Left colon (tissue), 2 donors: ENCODE measurements around the gene MPND. TPM values are rescaled to one million over a fixed set of nuclear protein-coding genes. Genes with fewer than 3 reads are reported as not detected.

Experiments
- ATAC-seq: fragments of 200-7000 bp; cut with Tn5 transposase; one replicate; pipeline ENCODE4 v1.9.1; 2020; ENCODE audit warnings: mild to moderate bottlenecking, moderate library complexity
- DNase-seq, 2 donors: peaks; one replicate each; pipeline ENCODE4 v3.0.0-alpha.2; 2020
- intact Hi-C, 2 donors: fragments of 100-400 bp; cut with DNase I in 1 of 2; cut with micrococcal nuclease in 1 of 2; formaldehyde crosslinking; loops; one replicate each; pipeline versions ENCODE4 v1.11.2 to v1.14.0; 2022; cut with DNase I, micrococcal nuclease
- long read RNA-seq: library from polyadenylated mRNA; unstranded; transcript quantifications from one replicate; pipeline ENCODE4 v2.0.0, GENCODE V29; 2021
- total RNA-seq, 2 donors: library from RNA; stranded (reverse); fragmentation: NEBNext Ultra II Directional; extraction: Animal tissue kit (Norgen Biotek cat#: 25700); gene quantifications; one replicate each; pipeline ENCODE4 v1.2.1, GENCODE V29; 2021
- donor health status: DM: no; HTN: no; CAD: no.
- donor health status: DM: yes; HTN: yes; CAD: no.

Gene MPND, protein sequence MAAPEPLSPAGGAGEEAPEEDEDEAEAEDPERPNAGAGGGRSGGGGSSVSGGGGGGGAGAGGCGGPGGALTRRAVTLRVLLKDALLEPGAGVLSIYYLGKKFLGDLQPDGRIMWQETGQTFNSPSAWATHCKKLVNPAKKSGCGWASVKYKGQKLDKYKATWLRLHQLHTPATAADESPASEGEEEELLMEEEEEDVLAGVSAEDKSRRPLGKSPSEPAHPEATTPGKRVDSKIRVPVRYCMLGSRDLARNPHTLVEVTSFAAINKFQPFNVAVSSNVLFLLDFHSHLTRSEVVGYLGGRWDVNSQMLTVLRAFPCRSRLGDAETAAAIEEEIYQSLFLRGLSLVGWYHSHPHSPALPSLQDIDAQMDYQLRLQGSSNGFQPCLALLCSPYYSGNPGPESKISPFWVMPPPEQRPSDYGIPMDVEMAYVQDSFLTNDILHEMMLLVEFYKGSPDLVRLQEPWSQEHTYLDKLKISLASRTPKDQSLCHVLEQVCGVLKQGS
- total RNA-seq, result 10 to 100 TPM; 77.3 to 84.6 TPM
- long read RNA-seq, transcript MPND-207 (13 exons, 1,611 nt), result major isoform, 13 of 60 reads
- long read RNA-seq, partial matches to known transcripts, result 38 of 60 reads
- long read RNA-seq, other reads (novel, unspliced or antisense), result 7 of 60 reads

- DNase-seq (peak; percentile 91 to 96), ATAC-seq (peak; percentile 58)
- intact Hi-C loops, result no loop called here
These were observed at the start of gene MPND for GRCh38 chr19:4343370-4344307. Gene MPND, plus strand, starts transcription at chr19:4343562. Its CDS starts 32 bp downstream, at chr19:4343594.

DNA sequence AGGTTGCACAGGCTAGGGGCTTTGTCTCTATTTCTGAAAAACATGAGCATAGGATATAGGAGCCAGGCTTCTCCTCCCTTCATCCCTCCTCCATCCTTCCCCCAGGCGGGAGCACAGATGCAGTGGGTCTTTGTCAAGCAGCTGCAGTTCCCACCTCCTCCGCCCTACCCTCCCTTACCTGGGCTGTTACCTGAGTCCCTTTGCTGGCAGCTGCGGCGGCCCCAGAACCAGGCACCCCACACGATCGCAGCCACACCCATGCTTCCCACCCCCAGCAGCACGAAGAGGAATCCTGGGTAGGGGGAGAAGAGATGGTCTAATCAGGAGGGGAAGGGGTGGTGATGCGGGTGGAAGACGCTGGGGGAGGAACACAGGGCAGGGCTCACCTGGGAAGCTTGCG, 49.0 kb upstream of the MPND start:
- intact Hi-C loops, result no loop called here
- DNase-seq (no peak), ATAC-seq (no peak)

- peak in 1 of 2 donors; percentile 28 for DNase-seq
- ATAC-seq, result peak; percentile 65
- intact Hi-C loops, result no loop called here
These were observed 47.2 kb upstream of the MPND start for GRCh38 chr19:4295972-4296771.

- intact Hi-C loops, result no loop called here
- ATAC-seq (no peak), DNase-seq (no peak)
These were observed 45.2 kb upstream of the MPND start for GRCh38 chr19:4297901-4298809.

- intact Hi-C loops, result no loop called here
- DNase-seq (no peak), ATAC-seq (no peak)
These were observed 44.4 kb upstream of the MPND start for GRCh38 chr19:4298810-4299550.

- DNase-seq (no peak), ATAC-seq (no peak)
- intact Hi-C loops, result no loop called here
These were observed 42.8 kb upstream of the MPND start for GRCh38 chr19:4300589-4300988.

GRCh38 chr19:4301590-4302242, 41.6 kb upstream of the MPND start:
- intact Hi-C loops, result no loop called here
- DNase-seq (no peak), ATAC-seq (peak; percentile 80)

DNA sequence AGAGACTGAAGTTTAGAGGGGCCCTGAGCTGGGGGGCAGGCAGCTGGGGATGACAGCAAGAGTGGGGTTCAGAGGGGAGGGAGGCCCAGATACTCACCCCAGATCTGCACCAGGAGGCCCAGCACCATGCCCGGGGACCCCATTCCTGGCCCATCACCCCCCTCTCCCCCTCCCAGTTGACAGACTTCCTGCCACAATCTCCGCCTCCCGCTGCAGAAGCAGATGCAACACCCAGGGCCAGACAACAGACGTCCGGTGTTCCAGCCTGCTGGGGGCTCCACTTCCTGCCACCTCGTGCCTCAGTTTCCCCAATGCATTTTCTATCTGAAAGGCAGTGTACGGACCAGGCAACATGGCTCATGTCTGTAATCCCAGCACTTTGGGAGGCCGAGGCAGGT, 41.1 kb upstream of the MPND start, which contains the start of gene TMIGD2:
TSS of gene TMIGD2 (minus strand) at position 147 of the 398 bp plus-strand sequence. CDS start at position 143, 4 bp downstream.
- intact Hi-C loops, result no loop called here
- ATAC-seq (no peak), DNase-seq (no peak)

DNA sequence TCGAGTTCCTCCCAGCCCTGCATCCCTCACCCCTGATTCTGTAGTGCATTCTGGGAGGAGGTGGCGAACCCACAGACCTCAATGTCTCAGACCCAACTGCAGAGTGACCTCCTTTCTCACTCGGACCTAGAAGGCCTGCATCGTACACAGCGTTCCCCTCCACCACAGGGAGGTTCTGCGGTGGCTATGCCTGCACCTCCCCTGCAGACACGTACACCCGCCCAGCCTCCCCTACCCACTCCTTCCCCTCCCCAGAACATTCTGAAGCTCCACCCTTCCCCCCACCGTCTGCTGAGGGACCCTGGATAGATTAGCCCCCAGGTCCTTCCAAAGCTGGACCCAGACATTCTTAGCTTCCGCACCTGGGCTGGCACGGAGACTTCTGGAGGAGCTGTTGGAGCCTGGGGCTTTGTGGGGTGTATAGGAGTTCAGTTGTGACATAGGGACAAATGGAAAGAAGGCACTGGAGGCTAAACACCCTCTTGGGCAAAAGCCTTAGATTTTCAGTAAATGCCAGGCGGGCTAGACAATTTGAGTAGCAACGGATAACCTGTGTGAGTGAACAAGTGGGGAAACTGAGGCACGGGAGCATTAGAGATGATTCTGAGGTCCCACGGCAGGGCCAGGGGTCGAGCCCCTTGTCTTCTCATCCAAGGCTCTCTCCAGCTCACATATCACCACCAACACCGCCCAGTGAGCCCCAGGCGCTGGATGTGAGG, 39.4 kb upstream of the MPND start:
- peak; percentile 21 for ATAC-seq
- no peak for DNase-seq
- intact Hi-C loops, result no loop called here

DNA sequence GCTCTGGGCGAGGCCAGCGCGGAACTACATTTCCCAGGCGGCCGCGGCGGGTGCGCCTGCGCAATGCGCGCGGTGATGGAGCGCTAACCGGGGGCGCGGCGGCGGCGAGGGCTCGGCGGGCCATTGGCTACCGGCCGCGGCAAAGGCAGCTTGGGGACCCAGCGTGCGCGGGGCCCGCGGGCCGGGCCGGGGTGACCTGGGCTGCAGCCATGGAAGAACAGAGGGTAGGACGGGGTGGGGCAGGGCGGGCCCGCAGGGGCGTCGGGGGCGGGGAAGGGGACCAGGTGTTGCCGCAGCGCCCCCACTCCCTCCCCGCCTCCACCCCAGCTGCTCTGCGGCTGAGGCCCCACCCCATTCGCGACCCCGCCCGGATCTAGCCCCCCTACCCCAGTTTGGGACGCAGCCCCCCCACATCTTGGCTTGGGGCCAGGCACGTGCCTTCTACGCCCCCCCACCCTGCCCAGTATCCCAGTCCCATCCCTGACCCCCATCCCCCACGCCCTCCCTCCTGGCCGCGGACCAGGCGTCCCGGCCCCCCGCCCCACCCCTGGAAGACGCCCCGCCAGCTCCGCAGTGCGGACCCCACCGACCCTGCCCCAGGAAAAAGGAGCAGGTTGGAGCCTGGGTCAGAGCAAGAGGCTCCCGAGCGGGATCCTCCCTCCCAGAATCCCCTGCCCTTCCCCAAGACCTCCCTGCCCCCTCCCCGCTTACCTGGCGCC, 38.7 kb upstream of the MPND start, which contains the start of gene FSD1:
TSS of gene FSD1 (plus strand) at position 61 of the 719 bp plus-strand sequence. CDS start at position 210, 149 bp downstream.
- peak in 1 of 2 donors; percentile 44 for DNase-seq
- peak; percentile 54 for ATAC-seq
- intact Hi-C loops, result no loop called here

GRCh38 chr19:4305257-4305612, 38.1 kb upstream of the MPND start:
- ATAC-seq (no peak), DNase-seq (no peak)
- intact Hi-C loops, result no loop called here

- no peak for ATAC-seq
- intact Hi-C loops, result no loop called here
- no peak for DNase-seq
These were observed 37.7 kb upstream of the MPND start for GRCh38 chr19:4305659-4306058.

GRCh38 chr19:4310247-4311121, 32.9 kb upstream of the MPND start:
- intact Hi-C loops, result no loop called here
- DNase-seq (peak in 1 of 2 donors; percentile 43), ATAC-seq (peak; percentile 70)

DNA sequence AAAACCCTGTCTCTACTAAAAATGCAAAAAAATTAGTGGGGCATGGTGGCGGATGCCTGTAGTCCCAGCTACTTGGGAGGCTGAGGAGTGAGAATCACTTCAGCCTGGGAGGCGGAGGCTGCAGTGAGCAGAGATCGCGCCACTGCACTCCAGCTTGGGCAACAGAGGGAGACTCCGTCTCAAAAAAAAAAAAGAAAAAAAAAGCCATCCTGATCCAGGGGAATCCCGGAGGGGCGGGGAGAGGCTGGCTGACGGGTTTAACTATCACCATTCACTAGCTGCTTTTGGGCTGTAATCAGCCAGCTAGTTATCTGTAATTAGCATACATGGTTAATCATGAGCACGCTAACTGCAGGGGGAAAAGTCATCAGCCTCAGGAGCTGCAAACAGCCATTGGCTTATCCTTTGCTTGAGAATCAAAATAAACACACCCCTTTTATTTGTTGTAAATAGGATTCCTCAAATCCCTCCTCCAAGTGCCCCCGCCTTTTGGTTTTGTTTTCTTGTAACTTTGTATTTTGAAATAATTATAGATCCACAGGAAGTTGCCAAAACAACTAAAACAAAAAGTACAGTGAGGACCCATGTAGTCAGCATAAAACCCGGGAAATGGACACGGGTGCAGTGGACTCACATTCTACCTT, 29.4 kb upstream of the MPND start:
- ATAC-seq (peak; percentile 35), DNase-seq (no peak)
- intact Hi-C loops, result no loop called here
